ENCODE measurements around the gene ETV5. TPM values are rescaled to one million over a fixed set of nuclear protein-coding genes. Genes with fewer than 3 reads are reported as not detected.

ETV5 gene
- total RNA-seq, 1 donor from 2014 or later: 16.3 TPM

- Histone ChIP-seq H3K4me1 (peaks cover 11% of the 10 kb centered on the region), H3K27ac (no peak overlapping the region), H3K4me3 (no peak overlapping the region), H3K27me3 (peaks cover under 1% of the 10 kb centered on the region), H3K9ac (no peak overlapping the region), H3F3A (ENCODE audit: low read depth) (no peaks in the 10 kb centered on the region), H4K20me1 (ENCODE audit: low read depth) (no peaks in the 10 kb centered on the region), H2AFZ (replicated peaks) (no peak overlapping the region), H3K4me2 (no peak overlapping the region), H3K79me2 (ENCODE audit: low read depth) (no peaks in the 10 kb centered on the region), H3K9me3 (ENCODE audit: low read depth) (no peaks in the 10 kb centered on the region), H3K36me3 (no peaks in the 10 kb centered on the region)
- no peak overlapping the region for H3K27ac Mint-ChIP-seq
- H3K27me3 Mint-ChIP-seq (ENCODE audit: insufficient read depth, low read depth): peaks cover 4% of the 10 kb centered on the region
- H3K36me3 Mint-ChIP-seq: peaks cover 57% of the 10 kb centered on the region
- TF ChIP-seq EZH2phosphoT487 (IDR thresholded peaks at IDR 0.05): no peak
- no peak for TF ChIP-seq EZH2 (IDR thresholded peaks at IDR 0.05)
- TF ChIP-seq CTCF (IDR thresholded peaks at IDR 0.05): no peak
- H3K4me3 Mint-ChIP-seq: no peak overlapping the region
- no peaks in the 10 kb centered on the region for H3K4me1 Mint-ChIP-seq
- no peaks in the 10 kb centered on the region for H3K9me3 Mint-ChIP-seq
- DNase-seq (ENCODE audit: low spot score): no peak
Measured at GRCh38 chr3:186088335-186088734, 20.6 kb downstream of the ETV5 start.

- H4K20me1 ChIP-seq (ENCODE audit: low read depth): no peaks in the 10 kb centered on the region
- peaks cover 25% of the 10 kb centered on the region for H3K4me1 ChIP-seq
- no peak overlapping the region for H3K9ac ChIP-seq
- H3K27me3 Mint-ChIP-seq (ENCODE audit: insufficient read depth, low read depth): peaks cover 4% of the 10 kb centered on the region
- H3K4me3 Mint-ChIP-seq: no peak overlapping the region
- no peak overlapping the region for H3K4me2 ChIP-seq
- H3K9me3 Mint-ChIP-seq: no peaks in the 10 kb centered on the region
- no peaks in the 10 kb centered on the region for H3K4me1 Mint-ChIP-seq
- no peaks in the 10 kb centered on the region for H3K27me3 ChIP-seq
- no peaks in the 10 kb centered on the region for H3K9me3 ChIP-seq (ENCODE audit: low read depth)
- H3K4me3 ChIP-seq: no peak overlapping the region
- no peak for DNase-seq (ENCODE audit: low spot score)
- H3K27ac Mint-ChIP-seq: no peak overlapping the region
- H3K36me3 ChIP-seq: no peaks in the 10 kb centered on the region
- TF ChIP-seq EZH2phosphoT487 (IDR thresholded peaks at IDR 0.05) (no peak), CTCF (IDR thresholded peaks at IDR 0.05) (no peak), EZH2 (IDR thresholded peaks at IDR 0.05) (no peak)
- H3F3A ChIP-seq (ENCODE audit: low read depth): no peaks in the 10 kb centered on the region
- no peak overlapping the region for H2AFZ ChIP-seq (replicated peaks)
- peaks cover 47% of the 10 kb centered on the region for H3K36me3 Mint-ChIP-seq
- H3K79me2 ChIP-seq (ENCODE audit: low read depth): no peaks in the 10 kb centered on the region
- no peak overlapping the region for H3K27ac ChIP-seq
Measured at GRCh38 chr3:186084264-186084663, 24.6 kb downstream of the ETV5 start.

DNA sequence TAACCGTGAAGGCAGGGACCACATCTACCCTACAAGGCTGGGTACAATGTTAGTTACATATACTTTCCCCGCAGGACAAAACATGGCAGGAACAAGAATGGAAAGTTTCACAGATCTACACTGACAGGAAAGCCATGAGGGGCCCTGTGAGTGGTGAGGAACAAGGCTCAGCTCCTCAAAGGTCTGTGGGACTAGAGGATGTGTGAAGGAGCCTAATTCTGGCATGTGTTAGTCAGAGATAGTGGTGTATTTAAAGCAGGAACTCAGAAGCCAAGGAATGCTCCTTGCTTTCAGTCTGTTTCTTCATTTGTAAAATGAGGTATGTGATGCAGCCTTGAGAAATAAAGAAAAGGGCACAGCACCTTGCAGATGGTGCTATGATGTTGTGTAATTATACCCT lies 25.1 kb downstream of the ETV5 start:
- Histone ChIP-seq H4K20me1 (ENCODE audit: low read depth) (no peaks in the 10 kb centered on the region), H2AFZ (replicated peaks) (no peak overlapping the region), H3K4me1 (peaks cover 25% of the 10 kb centered on the region), H3F3A (ENCODE audit: low read depth) (no peaks in the 10 kb centered on the region), H3K4me3 (no peak overlapping the region), H3K9me3 (ENCODE audit: low read depth) (no peaks in the 10 kb centered on the region), H3K36me3 (no peaks in the 10 kb centered on the region), H3K27ac (no peak overlapping the region), H3K27me3 (no peaks in the 10 kb centered on the region), H3K4me2 (no peak overlapping the region), H3K9ac (no peak overlapping the region), H3K79me2 (ENCODE audit: low read depth) (no peaks in the 10 kb centered on the region)
- TF ChIP-seq EZH2phosphoT487 (IDR thresholded peaks at IDR 0.05): no peak
- TF ChIP-seq EZH2 (IDR thresholded peaks at IDR 0.05): no peak
- TF ChIP-seq CTCF (IDR thresholded peaks at IDR 0.05): no peak
- Mint-ChIP-seq H3K27ac (no peak overlapping the region), H3K27me3 (ENCODE audit: insufficient read depth, low read depth) (peaks cover 4% of the 10 kb centered on the region), H3K9me3 (no peaks in the 10 kb centered on the region), H3K4me1 (no peaks in the 10 kb centered on the region), H3K36me3 (peaks cover 48% of the 10 kb centered on the region), H3K4me3 (no peak overlapping the region)
- no peak for DNase-seq (ENCODE audit: low spot score)

All from neural progenitor cell (in vitro differentiated cells).